Measurements from ENCODE around the gene CACNB3. TPM values are rescaled to one million over a fixed set of nuclear protein-coding genes. Genes with fewer than 3 reads are reported as not detected.

The CACNB3 gene
- total RNA-seq, 2 donors from 2014 or later = 17.8 to 30.5 TPM

DNA sequence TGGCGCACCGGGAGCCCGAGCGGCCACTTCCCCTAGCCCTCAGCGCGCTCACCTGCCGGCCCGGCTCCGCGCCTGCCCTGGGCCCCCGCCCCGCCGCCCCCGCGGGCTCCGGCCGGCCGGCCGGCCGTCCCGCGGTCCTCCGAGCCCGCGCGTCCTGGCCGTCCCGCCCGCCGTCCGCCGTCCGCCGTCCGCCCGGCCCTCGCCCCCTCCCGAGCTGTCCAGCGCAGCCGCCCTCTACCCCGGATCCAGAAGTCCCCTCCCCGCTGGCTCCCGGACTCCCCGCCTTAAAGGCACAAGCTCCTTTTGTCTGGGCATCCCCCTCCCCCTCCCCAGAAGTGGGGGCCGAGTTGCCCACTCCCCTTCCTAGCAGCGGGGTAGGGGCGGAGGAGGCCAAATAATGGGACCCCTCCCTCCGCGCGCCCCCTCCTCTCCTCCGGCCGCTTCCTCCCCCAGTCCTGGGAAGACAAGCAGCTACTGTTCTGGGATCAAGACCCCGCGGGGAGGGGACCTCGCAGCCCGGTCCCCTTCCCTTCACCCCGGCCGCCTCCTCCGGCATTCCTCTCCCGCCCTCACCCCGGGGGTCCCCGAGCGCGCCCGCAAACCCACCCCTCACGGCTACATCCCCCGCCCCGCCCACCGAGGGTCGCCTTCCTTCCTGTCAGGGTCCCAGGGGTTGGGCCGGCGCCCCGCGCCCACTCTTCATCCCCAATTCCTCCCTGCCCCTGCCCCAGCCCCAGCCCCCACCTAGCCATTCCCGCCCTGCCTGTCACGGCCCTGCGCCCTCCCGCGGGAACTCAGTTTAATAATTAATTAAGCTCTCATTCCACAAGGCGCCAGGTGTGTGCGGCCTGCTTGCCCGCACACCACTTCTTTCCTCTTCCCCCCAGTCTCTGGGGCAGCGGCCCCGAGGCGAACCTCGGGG is 29.2 kb upstream of the CACNB3 start, which contains the start of gene ADCY6:
TSS of gene ADCY6 (minus strand) at position 236 of the 922 bp plus-strand sequence. CDS start 5,655 bp downstream, outside the sequence.
- H3K4me3 ChIP-seq = peak within 1 kb of the TSS; percentile 89
- DNase-seq (ENCODE audit: low spot score) (no peak), ATAC-seq (ENCODE audit: insufficient number of reproducible peaks, low FRiP score, low read depth) (no peak)
- no peaks in the 10 kb centered on the region for H3K27me3 ChIP-seq (replicated peaks; ENCODE audit: insufficient read depth)
- TF ChIP-seq, protein P1, sequence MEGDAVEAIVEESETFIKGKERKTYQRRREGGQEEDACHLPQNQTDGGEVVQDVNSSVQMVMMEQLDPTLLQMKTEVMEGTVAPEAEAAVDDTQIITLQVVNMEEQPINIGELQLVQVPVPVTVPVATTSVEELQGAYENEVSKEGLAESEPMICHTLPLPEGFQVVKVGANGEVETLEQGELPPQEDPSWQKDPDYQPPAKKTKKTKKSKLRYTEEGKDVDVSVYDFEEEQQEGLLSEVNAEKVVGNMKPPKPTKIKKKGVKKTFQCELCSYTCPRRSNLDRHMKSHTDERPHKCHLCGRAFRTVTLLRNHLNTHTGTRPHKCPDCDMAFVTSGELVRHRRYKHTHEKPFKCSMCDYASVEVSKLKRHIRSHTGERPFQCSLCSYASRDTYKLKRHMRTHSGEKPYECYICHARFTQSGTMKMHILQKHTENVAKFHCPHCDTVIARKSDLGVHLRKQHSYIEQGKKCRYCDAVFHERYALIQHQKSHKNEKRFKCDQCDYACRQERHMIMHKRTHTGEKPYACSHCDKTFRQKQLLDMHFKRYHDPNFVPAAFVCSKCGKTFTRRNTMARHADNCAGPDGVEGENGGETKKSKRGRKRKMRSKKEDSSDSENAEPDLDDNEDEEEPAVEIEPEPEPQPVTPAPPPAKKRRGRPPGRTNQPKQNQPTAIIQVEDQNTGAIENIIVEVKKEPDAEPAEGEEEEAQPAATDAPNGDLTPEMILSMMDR (IDR thresholded peaks at IDR 0.05) = no peak
- peak within 1 kb of the TSS; percentile 96 to 97 for H3K27ac ChIP-seq
- H3K4me1 ChIP-seq (ENCODE audit: control insufficient read depth in 1 of 2, low read depth in 2 of 2) = peaks cover 13 to 36% of the 10 kb centered on the region in 2 donors
- H3K36me3 ChIP-seq = no peaks in the 10 kb centered on the region
- H3K9me3 ChIP-seq = no peaks in the 10 kb centered on the region

DNA sequence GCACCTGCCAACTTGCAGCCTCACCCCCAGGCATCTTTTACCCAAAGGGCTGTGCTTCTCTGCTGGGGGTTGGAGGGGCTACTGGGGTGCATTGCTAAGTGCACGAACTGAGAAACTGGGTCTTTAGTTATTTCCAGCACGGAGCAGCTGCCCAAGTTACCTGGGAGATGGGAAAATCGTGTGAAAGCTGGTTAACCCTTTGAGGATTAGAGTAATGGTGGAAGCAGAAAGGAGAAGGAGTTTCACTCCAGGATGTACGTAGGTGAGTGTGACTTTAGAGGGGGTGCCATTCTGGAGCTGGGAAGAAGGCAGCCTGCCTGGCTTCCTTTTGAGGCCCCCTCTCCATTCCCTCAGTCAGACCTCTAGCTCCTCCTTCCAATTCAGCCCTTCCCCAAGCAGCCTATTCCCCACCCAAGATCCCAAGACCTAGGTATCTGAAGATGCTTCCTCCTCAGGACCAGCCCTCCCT is 28.4 kb upstream of the CACNB3 start:
- peak overlapping the region; percentile 89 for H3K4me3 ChIP-seq
- TF ChIP-seq, protein P1 (IDR thresholded peaks at IDR 0.05) = no peak
- peaks cover 13 to 29% of the 10 kb centered on the region in 2 donors for H3K4me1 ChIP-seq (ENCODE audit: control insufficient read depth in 1 of 2, low read depth in 2 of 2)
- no peaks in the 10 kb centered on the region for H3K27me3 ChIP-seq (replicated peaks; ENCODE audit: insufficient read depth)
- no peaks in the 10 kb centered on the region for H3K36me3 ChIP-seq
- DNase-seq (ENCODE audit: low spot score) = no peak
- H3K9me3 ChIP-seq = no peaks in the 10 kb centered on the region
- no peak for ATAC-seq (ENCODE audit: insufficient number of reproducible peaks, low FRiP score, low read depth)
- peak overlapping the region; percentile 96 to 97 for H3K27ac ChIP-seq

DNA sequence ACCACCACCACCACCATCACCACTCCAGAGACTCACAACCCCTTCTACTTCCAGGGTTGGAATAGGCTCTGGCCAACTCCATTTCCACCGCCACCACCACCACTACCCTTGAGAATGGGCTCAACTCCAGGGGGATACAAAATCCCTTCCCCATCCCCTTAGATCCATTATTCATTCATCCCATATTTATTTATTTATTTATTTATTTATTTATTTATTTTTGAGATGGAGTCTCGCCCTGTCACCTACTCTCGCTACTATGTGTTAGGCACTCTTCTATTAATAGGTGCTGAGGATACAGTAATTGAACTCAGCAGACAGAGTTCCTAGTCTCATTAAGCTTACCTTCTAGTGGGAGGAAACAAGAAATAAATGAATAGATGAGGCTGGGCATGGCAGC is 24.6 kb upstream of the CACNB3 start:
- Histone ChIP-seq H3K27ac (no peak overlapping the region), H3K27me3 (replicated peaks; ENCODE audit: insufficient read depth) (no peaks in the 10 kb centered on the region), H3K4me3 (no peak overlapping the region), H3K4me1 (ENCODE audit: control insufficient read depth in 1 of 2, low read depth in 2 of 2) (peaks cover 0 to 6% of the 10 kb centered on the region in 2 donors), H3K9me3 (no peaks in the 10 kb centered on the region), H3K36me3 (no peaks in the 10 kb centered on the region)
- TF ChIP-seq, protein P1 (IDR thresholded peaks at IDR 0.05) = no peak
- no peak for DNase-seq (ENCODE audit: low spot score)
- ATAC-seq (ENCODE audit: insufficient number of reproducible peaks, low FRiP score, low read depth) = no peak

DNA sequence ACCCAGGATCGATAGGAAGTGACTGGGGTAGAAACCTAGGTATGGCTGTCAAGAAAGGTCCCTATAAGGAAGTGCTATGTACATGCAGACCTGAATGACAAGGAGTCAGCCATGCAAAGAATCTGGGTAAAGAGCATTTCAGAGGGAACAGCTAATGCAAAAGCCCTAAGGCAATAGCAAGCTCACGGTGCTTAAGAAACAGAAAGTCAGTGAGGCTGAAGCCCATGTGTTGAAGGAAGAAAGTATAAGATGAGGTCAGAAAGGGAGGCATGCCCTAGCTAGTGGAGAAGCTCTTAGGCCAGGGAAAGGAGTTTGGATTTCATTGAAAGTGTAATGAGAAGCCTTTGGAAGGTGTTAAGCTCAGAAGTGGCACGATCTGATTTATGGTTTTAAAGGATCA is 23.4 kb upstream of the CACNB3 start:
- no peaks in the 10 kb centered on the region for H3K9me3 ChIP-seq
- ATAC-seq (ENCODE audit: insufficient number of reproducible peaks, low FRiP score, low read depth) (no peak), DNase-seq (ENCODE audit: low spot score) (no peak)
- H3K27ac ChIP-seq = no peak overlapping the region
- no peaks in the 10 kb centered on the region for H3K27me3 ChIP-seq (replicated peaks; ENCODE audit: insufficient read depth)
- H3K36me3 ChIP-seq = no peaks in the 10 kb centered on the region
- TF ChIP-seq, protein P1 (IDR thresholded peaks at IDR 0.05) = no peak
- peaks cover 0 to 2% of the 10 kb centered on the region in 2 donors for H3K4me1 ChIP-seq (ENCODE audit: control insufficient read depth in 1 of 2, low read depth in 2 of 2)
- H3K4me3 ChIP-seq = no peak overlapping the region
